Measurements from ENCODE around the gene RXFP1.

DNA sequence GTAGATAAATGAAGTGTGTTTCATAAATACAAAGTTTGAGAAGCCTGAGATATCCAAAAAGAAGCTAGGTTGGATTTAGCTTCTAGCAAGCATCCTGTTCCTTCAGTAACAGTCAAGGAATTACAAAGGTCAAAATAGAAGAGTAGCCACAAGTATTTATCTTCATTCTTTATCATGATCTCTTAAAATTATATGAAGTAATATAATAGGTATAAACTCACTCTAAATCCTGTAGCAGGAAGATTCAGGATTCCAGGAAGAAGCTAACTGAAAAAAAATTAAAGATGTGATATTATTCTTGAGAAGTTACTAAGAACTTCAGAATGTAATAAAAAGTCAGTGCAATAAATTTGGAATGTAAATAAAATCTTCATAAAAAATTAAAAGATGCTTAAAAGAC, 31.1 kb upstream of the RXFP1 start:
- TF ChIP-seq, protein P1, sequence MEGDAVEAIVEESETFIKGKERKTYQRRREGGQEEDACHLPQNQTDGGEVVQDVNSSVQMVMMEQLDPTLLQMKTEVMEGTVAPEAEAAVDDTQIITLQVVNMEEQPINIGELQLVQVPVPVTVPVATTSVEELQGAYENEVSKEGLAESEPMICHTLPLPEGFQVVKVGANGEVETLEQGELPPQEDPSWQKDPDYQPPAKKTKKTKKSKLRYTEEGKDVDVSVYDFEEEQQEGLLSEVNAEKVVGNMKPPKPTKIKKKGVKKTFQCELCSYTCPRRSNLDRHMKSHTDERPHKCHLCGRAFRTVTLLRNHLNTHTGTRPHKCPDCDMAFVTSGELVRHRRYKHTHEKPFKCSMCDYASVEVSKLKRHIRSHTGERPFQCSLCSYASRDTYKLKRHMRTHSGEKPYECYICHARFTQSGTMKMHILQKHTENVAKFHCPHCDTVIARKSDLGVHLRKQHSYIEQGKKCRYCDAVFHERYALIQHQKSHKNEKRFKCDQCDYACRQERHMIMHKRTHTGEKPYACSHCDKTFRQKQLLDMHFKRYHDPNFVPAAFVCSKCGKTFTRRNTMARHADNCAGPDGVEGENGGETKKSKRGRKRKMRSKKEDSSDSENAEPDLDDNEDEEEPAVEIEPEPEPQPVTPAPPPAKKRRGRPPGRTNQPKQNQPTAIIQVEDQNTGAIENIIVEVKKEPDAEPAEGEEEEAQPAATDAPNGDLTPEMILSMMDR (IDR thresholded peaks at IDR 0.05) = no peak
- no peak for TF ChIP-seq POLR2A (IDR thresholded peaks at IDR 0.05)

Measured in prostate gland (tissue), 2 donors.